ENCODE results near the gene SCUBE1. TPM values are rescaled to one million over a fixed set of nuclear protein-coding genes. Genes with fewer than 3 reads are reported as not detected.

SCUBE1 gene
- total RNA-seq, 1 donor from 2014 or later, result not detected

- Mint-ChIP-seq H3K4me3 (peak overlapping the region; percentile 2), H3K9me3 (no peaks in the 10 kb centered on the region), H3K36me3 (ENCODE audit: low read depth) (no peaks in the 10 kb centered on the region), H3K27me3 (peaks cover 38% of the 10 kb centered on the region), H3K4me1 (peaks cover 12% of the 10 kb centered on the region), H3K27ac (no peak overlapping the region)
- intact Hi-C loops (cut with micrococcal nuclease), result no loop called here
- no peak for DNase-seq
Observed at GRCh38 chr22:43344520-43344787, 1.3 kb upstream of the SCUBE1 start.

GRCh38 chr22:43343670-43344519 lies 723 bp upstream of the SCUBE1 start:
- DNase-seq, result no peak
- Mint-ChIP-seq H3K4me3 (peak overlapping the region; percentile 2), H3K36me3 (ENCODE audit: low read depth) (no peaks in the 10 kb centered on the region), H3K27me3 (peaks cover 40% of the 10 kb centered on the region), H3K27ac (no peak overlapping the region), H3K9me3 (no peaks in the 10 kb centered on the region), H3K4me1 (peaks cover 12% of the 10 kb centered on the region)
- intact Hi-C loops (cut with micrococcal nuclease), result no loop called here

- Mint-ChIP-seq H3K36me3 (ENCODE audit: low read depth) (no peaks in the 10 kb centered on the region), H3K4me1 (peaks cover 12% of the 10 kb centered on the region), H3K9me3 (no peaks in the 10 kb centered on the region), H3K27me3 (peaks cover 38% of the 10 kb centered on the region), H3K27ac (no peak overlapping the region), H3K4me3 (peak overlapping the region; percentile 28)
- intact Hi-C loops (cut with micrococcal nuclease), result no loop called here
- DNase-seq, result no peak
Observed at GRCh38 chr22:43342347-43343261, 568 bp downstream of the SCUBE1 start.

- no peak overlapping the region for H3K27ac Mint-ChIP-seq
- H3K4me3 Mint-ChIP-seq, result peak overlapping the region; percentile 43
- peaks cover 12% of the 10 kb centered on the region for H3K4me1 Mint-ChIP-seq
- intact Hi-C loops (cut with micrococcal nuclease), result no loop called here
- no peaks in the 10 kb centered on the region for H3K36me3 Mint-ChIP-seq (ENCODE audit: low read depth)
- peaks cover 37% of the 10 kb centered on the region for H3K27me3 Mint-ChIP-seq
- DNase-seq, result no peak
- H3K9me3 Mint-ChIP-seq, result no peaks in the 10 kb centered on the region
Observed at GRCh38 chr22:43341565-43341964, 1.6 kb downstream of the SCUBE1 start.

GRCh38 chr22:43338766-43339345 lies 4.3 kb downstream of the SCUBE1 start:
- intact Hi-C loops (cut with micrococcal nuclease), result no loop called here
- Mint-ChIP-seq H3K36me3 (ENCODE audit: low read depth) (no peaks in the 10 kb centered on the region), H3K9me3 (no peaks in the 10 kb centered on the region), H3K4me3 (no peak overlapping the region), H3K27ac (no peak overlapping the region), H3K27me3 (peaks cover 29% of the 10 kb centered on the region), H3K4me1 (peaks cover 4% of the 10 kb centered on the region)
- DNase-seq, result no peak

- peaks cover 27% of the 10 kb centered on the region for H3K27me3 Mint-ChIP-seq
- no peaks in the 10 kb centered on the region for H3K9me3 Mint-ChIP-seq
Observed at GRCh38 chr22:43337946-43338345, 5.2 kb downstream of the SCUBE1 start.

GRCh38 chr22:43337385-43337784 lies 5.8 kb downstream of the SCUBE1 start:
- Mint-ChIP-seq H3K4me1 (peaks cover 3% of the 10 kb centered on the region), H3K27ac (no peak overlapping the region), H3K9me3 (no peaks in the 10 kb centered on the region), H3K27me3 (peaks cover 26% of the 10 kb centered on the region), H3K4me3 (no peak overlapping the region), H3K36me3 (ENCODE audit: low read depth) (no peaks in the 10 kb centered on the region)
- intact Hi-C loops (cut with micrococcal nuclease), result no loop called here
- DNase-seq, result no peak

More at GRCh38 chr22:43337946-43338345, 5.2 kb downstream of the SCUBE1 start:
- no peak overlapping the region for H3K27ac Mint-ChIP-seq
- intact Hi-C loops (cut with micrococcal nuclease), result no loop called here
- H3K4me1 Mint-ChIP-seq, result peaks cover 4% of the 10 kb centered on the region
- no peaks in the 10 kb centered on the region for H3K36me3 Mint-ChIP-seq (ENCODE audit: low read depth)
- H3K4me3 Mint-ChIP-seq, result no peak overlapping the region
- no peak for DNase-seq

GRCh38 chr22:43334378-43334777 lies 8.8 kb downstream of the SCUBE1 start:
- peaks cover 5% of the 10 kb centered on the region for H3K4me1 Mint-ChIP-seq
- intact Hi-C loops (cut with micrococcal nuclease), result no loop called here
- no peak overlapping the region for H3K27ac Mint-ChIP-seq
- H3K4me3 Mint-ChIP-seq, result no peak overlapping the region
- no peak for DNase-seq
- H3K27me3 Mint-ChIP-seq, result peaks cover 1% of the 10 kb centered on the region
- H3K9me3 Mint-ChIP-seq, result no peaks in the 10 kb centered on the region
- H3K36me3 Mint-ChIP-seq (ENCODE audit: low read depth), result no peaks in the 10 kb centered on the region

- H3K9me3 Mint-ChIP-seq, result no peaks in the 10 kb centered on the region
- H3K27ac Mint-ChIP-seq, result no peak overlapping the region
- intact Hi-C loops (cut with micrococcal nuclease), result no loop called here
- H3K27me3 Mint-ChIP-seq, result no peaks in the 10 kb centered on the region
- H3K4me1 Mint-ChIP-seq, result peaks cover 5% of the 10 kb centered on the region
- H3K36me3 Mint-ChIP-seq (ENCODE audit: low read depth), result no peaks in the 10 kb centered on the region
- no peak overlapping the region for H3K4me3 Mint-ChIP-seq
- DNase-seq, result no peak
Observed at GRCh38 chr22:43333978-43334377, 9.2 kb downstream of the SCUBE1 start.

GRCh38 chr22:43333156-43333555 lies 10.0 kb downstream of the SCUBE1 start:
- DNase-seq, result no peak
- H3K9me3 Mint-ChIP-seq, result no peaks in the 10 kb centered on the region
- H3K27ac Mint-ChIP-seq, result no peak overlapping the region
- intact Hi-C loops (cut with micrococcal nuclease), result no loop called here
- H3K4me3 Mint-ChIP-seq, result no peak overlapping the region
- peaks cover 5% of the 10 kb centered on the region for H3K4me1 Mint-ChIP-seq
- H3K27me3 Mint-ChIP-seq, result no peaks in the 10 kb centered on the region
- H3K36me3 Mint-ChIP-seq (ENCODE audit: low read depth), result no peaks in the 10 kb centered on the region

- Mint-ChIP-seq H3K36me3 (ENCODE audit: low read depth) (no peaks in the 10 kb centered on the region), H3K27ac (no peak overlapping the region), H3K27me3 (no peaks in the 10 kb centered on the region), H3K4me3 (no peak overlapping the region), H3K4me1 (peaks cover 5% of the 10 kb centered on the region), H3K9me3 (no peaks in the 10 kb centered on the region)
- intact Hi-C loops (cut with micrococcal nuclease), result no loop called here
- DNase-seq, result no peak
Observed at GRCh38 chr22:43331698-43332097, 11.5 kb downstream of the SCUBE1 start.

- no peak overlapping the region for H3K4me3 Mint-ChIP-seq
- intact Hi-C loops (cut with micrococcal nuclease), result no loop called here
- no peaks in the 10 kb centered on the region for H3K36me3 Mint-ChIP-seq (ENCODE audit: low read depth)
- H3K27ac Mint-ChIP-seq, result no peak overlapping the region
- DNase-seq, result no peak
- H3K27me3 Mint-ChIP-seq, result no peaks in the 10 kb centered on the region
- H3K9me3 Mint-ChIP-seq, result no peaks in the 10 kb centered on the region
- peaks cover 5% of the 10 kb centered on the region for H3K4me1 Mint-ChIP-seq
Observed at GRCh38 chr22:43331069-43331451, 12.1 kb downstream of the SCUBE1 start.

GRCh38 chr22:43330178-43331068 lies 12.7 kb downstream of the SCUBE1 start:
- H3K4me3 Mint-ChIP-seq, result no peak overlapping the region
- no peaks in the 10 kb centered on the region for H3K36me3 Mint-ChIP-seq (ENCODE audit: low read depth)
- no peaks in the 10 kb centered on the region for H3K27me3 Mint-ChIP-seq
- H3K9me3 Mint-ChIP-seq, result no peaks in the 10 kb centered on the region
- no peak for DNase-seq
- H3K27ac Mint-ChIP-seq, result no peak overlapping the region
- peaks cover 5% of the 10 kb centered on the region for H3K4me1 Mint-ChIP-seq
- intact Hi-C loops (cut with micrococcal nuclease), result no loop called here

Data from activated CD4-positive, alpha-beta T cell treated with anti-CD3 and anti-CD28 coated beads, Interleukin-2, amount 10 ng/mL, durations not matched to agents 24 days and 14 days (primary cell).